GM12875 (cell line): Measurements from ENCODE around the gene TXK.

Source experiments
- H3K4me3 ChIP-seq: one replicate; pipeline ENCODE4 v1.5.1; 2011; ENCODE audit warnings: low read depth, low read length, control low read depth
- CTCF ChIP-seq: IDR thresholded peaks from 2 replicates; pipeline ENCODE4 v1.5.1; 2011; ENCODE audit warnings: low read depth, mild to moderate bottlenecking, control low read depth, inconsistent platforms, low read length, moderate library complexity, borderline replicate concordance; ENCODE audit not compliant: insufficient read depth

The TXK gene

GRCh38 chr4:48090621-48091020, 43.4 kb downstream of the TXK start:
- H3K4me3 ChIP-seq = no peak overlapping the region
- no peak for TF ChIP-seq CTCF

- no peak for TF ChIP-seq CTCF
- H3K4me3 ChIP-seq = no peak overlapping the region
Measured at GRCh38 chr4:48085821-48086589, 48.0 kb downstream of the TXK start.

- no peak overlapping the region for H3K4me3 ChIP-seq
- 0 out of 2 replicates have a peak, but pooled peaks have one; percentile 9 for TF ChIP-seq CTCF
Measured at GRCh38 chr4:48082956-48083355, 51.1 kb downstream of the TXK start.

- no peak for TF ChIP-seq CTCF
- no peak overlapping the region for H3K4me3 ChIP-seq
Measured at GRCh38 chr4:48081196-48081595, 52.9 kb downstream of the TXK start.

- no peak overlapping the region for H3K4me3 ChIP-seq
- no peak for TF ChIP-seq CTCF
Measured at GRCh38 chr4:48079972-48080391, 54.1 kb downstream of the TXK start.

- H3K4me3 ChIP-seq = no peak overlapping the region
- TF ChIP-seq CTCF = no peak
Measured at GRCh38 chr4:48078862-48079655, 55.0 kb downstream of the TXK start.
